ENCODE measurements around the gene CLCN1. TPM values are rescaled to one million over a fixed set of nuclear protein-coding genes. Genes with fewer than 3 reads are reported as not detected.

Gene CLCN1
- total and polyA plus RNA-seq, 2 donors (not counting 3 experiments of a cell fraction or from before 2014, with no cell fraction given) = not detected

DNA sequence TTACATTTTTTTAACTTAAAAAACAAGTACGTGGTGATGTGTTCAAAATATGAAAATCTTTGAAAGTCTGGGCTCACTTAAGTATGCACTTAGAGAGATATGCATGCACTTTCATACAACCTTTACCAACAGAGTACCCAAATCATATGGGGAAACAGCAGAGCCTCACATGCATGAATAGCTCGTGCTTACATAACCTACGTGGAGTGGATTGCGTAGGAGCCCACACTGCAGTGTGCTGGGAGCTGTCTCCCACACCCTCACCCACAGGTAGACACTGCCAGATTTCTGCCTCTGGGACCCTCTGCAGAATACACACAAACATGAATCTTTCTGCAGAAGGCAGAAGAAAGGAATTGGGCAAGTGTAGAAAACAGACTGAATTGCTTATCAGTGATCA lies 581 bp downstream of the CLCN1 start:
- intact Hi-C loops (cut with micrococcal nuclease) = no loop called here
- ChIA-PET POLR2A (no interaction called here), CTCF (interaction anchor here (1.7 kb wide), 1 partner anchor 56 kb away, joined by 4 read pairs; no protein-coding TSS in a partner anchor)
- H3K9me1 ChIP-seq (replicated peaks; ENCODE audit: control insufficient read depth, extremely low read depth, insufficient read depth, low read length) = no peaks in the 10 kb centered on the region
- BruUV-seq (replicated peaks) = no TSS peak
- peaks cover 0 to 1% of the 10 kb centered on the region in 2 experiments for H3K27me3 ChIP-seq (ENCODE audit: control insufficient read depth in 2 of 2, insufficient read depth in 2 of 2, low read length in 2 of 2)
- no peaks in the 10 kb centered on the region for H3K79me2 ChIP-seq (ENCODE audit: control insufficient read depth, insufficient read depth, low read length)
- H4K20me1 ChIP-seq (replicated peaks; ENCODE audit: control insufficient read depth, extremely low read depth, insufficient read depth, low read length) = no peaks in the 10 kb centered on the region
- no peak overlapping the region for H3K4me2 ChIP-seq (ENCODE audit: insufficient read depth, low read length)
- FAIRE-seq (no peak), DNase-seq (ENCODE audit: low read depth, low spot score) (no peak)
- H2AFZ ChIP-seq (ENCODE audit: low read depth, low read length) = no peak overlapping the region
- dilution Hi-C loops (cut with MboI; ENCODE audit: extremely low pct_ligation_motif_present, low sequenced_read_pairs) = no loop called here
- no peak overlapping the region for H3K9ac ChIP-seq (replicated peaks; ENCODE audit: extremely low read depth, insufficient read depth, low read length)
- H3K4me3 ChIP-seq (replicated peaks in 1 of 3; ENCODE audit: insufficient read depth in 1 of 3, low read depth in 1 of 3, low read length in 3 of 3) = no peak overlapping the region
- H3K27ac ChIP-seq (ENCODE audit: insufficient read depth, low read depth, low read length) = no peak overlapping the region
- TF ChIP-seq POLR2AphosphoS5 (IDR thresholded peaks at IDR 0.05; ENCODE audit: insufficient read depth, low read depth, low read length) (no peak), EZH2 (IDR thresholded peaks at IDR 0.05; ENCODE audit: borderline replicate concordance, low read depth, low read length, severe bottlenecking) (no peak), FOS (IDR thresholded peaks at IDR 0.05; ENCODE audit: borderline replicate concordance, insufficient read depth, low read length) (no peak), JUN (IDR thresholded peaks at IDR 0.05; ENCODE audit: borderline replicate concordance, insufficient read depth, insufficient read length, low read depth) (no peak), MYC (IDR thresholded peaks at IDR 0.05; ENCODE audit: low read depth, low read length) (no peak), GATA2 (IDR thresholded peaks at IDR 0.05; ENCODE audit: insufficient read depth, insufficient read length, low read depth, low read length) (no peak), POLR2A (IDR thresholded peaks at IDR 0.05; ENCODE audit: low read depth, low read length) (no peak)
- TF ChIP-seq, protein P1, sequence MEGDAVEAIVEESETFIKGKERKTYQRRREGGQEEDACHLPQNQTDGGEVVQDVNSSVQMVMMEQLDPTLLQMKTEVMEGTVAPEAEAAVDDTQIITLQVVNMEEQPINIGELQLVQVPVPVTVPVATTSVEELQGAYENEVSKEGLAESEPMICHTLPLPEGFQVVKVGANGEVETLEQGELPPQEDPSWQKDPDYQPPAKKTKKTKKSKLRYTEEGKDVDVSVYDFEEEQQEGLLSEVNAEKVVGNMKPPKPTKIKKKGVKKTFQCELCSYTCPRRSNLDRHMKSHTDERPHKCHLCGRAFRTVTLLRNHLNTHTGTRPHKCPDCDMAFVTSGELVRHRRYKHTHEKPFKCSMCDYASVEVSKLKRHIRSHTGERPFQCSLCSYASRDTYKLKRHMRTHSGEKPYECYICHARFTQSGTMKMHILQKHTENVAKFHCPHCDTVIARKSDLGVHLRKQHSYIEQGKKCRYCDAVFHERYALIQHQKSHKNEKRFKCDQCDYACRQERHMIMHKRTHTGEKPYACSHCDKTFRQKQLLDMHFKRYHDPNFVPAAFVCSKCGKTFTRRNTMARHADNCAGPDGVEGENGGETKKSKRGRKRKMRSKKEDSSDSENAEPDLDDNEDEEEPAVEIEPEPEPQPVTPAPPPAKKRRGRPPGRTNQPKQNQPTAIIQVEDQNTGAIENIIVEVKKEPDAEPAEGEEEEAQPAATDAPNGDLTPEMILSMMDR (IDR thresholded peaks at IDR 0.05; ENCODE audit: extremely low read depth in 1 of 2, insufficient read depth in 1 of 2, low read depth in 1 of 2, low read length in 2 of 2) = no peak
- TF ChIP-seq, protein P2, sequence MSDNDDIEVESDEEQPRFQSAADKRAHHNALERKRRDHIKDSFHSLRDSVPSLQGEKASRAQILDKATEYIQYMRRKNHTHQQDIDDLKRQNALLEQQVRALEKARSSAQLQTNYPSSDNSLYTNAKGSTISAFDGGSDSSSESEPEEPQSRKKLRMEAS (IDR thresholded peaks at IDR 0.05; ENCODE audit: insufficient read depth, insufficient read length) = no peak
- no peaks in the 10 kb centered on the region for H3K9me3 ChIP-seq (replicated peaks; ENCODE audit: control insufficient read depth, insufficient read depth, low read length)
- H3K4me1 ChIP-seq (ENCODE audit: control insufficient read depth, extremely low read depth, insufficient read depth, low read length) = no peaks in the 10 kb centered on the region
- H3K36me3 ChIP-seq (ENCODE audit: control insufficient read depth in 2 of 2, extremely low read depth in 1 of 2, insufficient read depth in 2 of 2, low read length in 2 of 2) = no peaks in the 10 kb centered on the region
